Upper lobe of left lung (tissue), 4 donors: Measurements from ENCODE around the gene CEACAM1.

Source experiments
- CTCF ChIP-seq, 6 experiments: fragments of 450-650 bp in 4 of 6; fragments of 200-600 bp in 2 of 6; sonication (generic) in 2 of 6; IDR thresholded peaks; one replicate each; pipeline ENCODE4 v1.5.1; 2016 to 2019; ENCODE audit warnings: antibody characterized with exemption in 6 of 6
- EP300 ChIP-seq, 4 donors: sonication (generic); formaldehyde crosslinking; IDR thresholded peaks; one replicate each; pipeline ENCODE4 v1.5.1; 2017; ENCODE audit warnings: antibody characterized with exemption in 4 of 4, control low read depth in 2 of 4
- POLR2A ChIP-seq, 4 donors: fragments of 450-650 bp; IDR thresholded peaks; one replicate each; pipeline ENCODE4 v1.5.1; 2016 to 2017; ENCODE audit warnings: antibody characterized with exemption in 4 of 4, mild to moderate bottlenecking in 2 of 4
- POLR2AphosphoS5 ChIP-seq, 2 donors: sonication (generic); formaldehyde crosslinking; IDR thresholded peaks; one replicate each; pipeline ENCODE4 v1.5.1; 2017; ENCODE audit warnings: antibody characterized with exemption in 2 of 2

GRCh38 chr19:42573642-42574041, 45.4 kb upstream of the CEACAM1 start:
- TF ChIP-seq POLR2A (IDR thresholded peaks at IDR 0.05), result no peak
- no peak for TF ChIP-seq CTCF (IDR thresholded peaks at IDR 0.05)
- TF ChIP-seq POLR2AphosphoS5 (IDR thresholded peaks at IDR 0.05), result no peak
- TF ChIP-seq EP300 (IDR thresholded peaks at IDR 0.05), result no peak
